ENCODE data around the gene RBM44. TPM values are rescaled to one million over a fixed set of nuclear protein-coding genes. Genes with fewer than 3 reads are reported as not detected.

RBM44 gene
- 0.07 to 0.33 TPM (median 0.21 TPM) in 5 replicates for total RNA-seq (2022; extraction: Qiagen RNA extraction; ENCODE audit: low read depth)

GRCh38 chr2:237798236-237799059 is at the start of gene RBM44:
Gene RBM44, plus strand, starts transcription at chr2:237798779. Its CDS starts 14,831 bp downstream, at chr2:237813610.

GRCh38 chr2:237859533-237860272 is 61.1 kb downstream of the RBM44 start, which contains the start of gene RAMP1:
Gene RAMP1, plus strand, starts transcription at chr2:237859623. Its CDS starts 53 bp downstream, at chr2:237859676.

Other genes starting within 250 kb of the RBM44 start
- not detected in 5 replicates for gene PRLH, start 232.2 kb upstream of the RBM44 start, total RNA-seq (2022; extraction: Qiagen RNA extraction; ENCODE audit: low read depth)
- gene RAB17, start 208.0 kb upstream of the RBM44 start, total RNA-seq (2022; extraction: Qiagen RNA extraction; ENCODE audit: low read depth), result 0.05 to 0.10 TPM (median 0.10 TPM) in 3 of 5 replicates, not detected in the others
- gene LRRFIP1, start 171.2 kb upstream of the RBM44 start, total RNA-seq (2022; extraction: Qiagen RNA extraction; ENCODE audit: low read depth), result 77.0 to 105 TPM (median 99.1 TPM) in 5 replicates
- gene RAMP1, start 60.8 kb downstream of the RBM44 start, total RNA-seq (2022; extraction: Qiagen RNA extraction; ENCODE audit: low read depth), result not detected in 5 replicates
- gene UBE2F, start 168.2 kb downstream of the RBM44 start, total RNA-seq (2022; extraction: Qiagen RNA extraction; ENCODE audit: low read depth), result 44.6 to 54.7 TPM (median 49.8 TPM) in 5 replicates